RPMI8226 (cell line): Measurements from ENCODE around the gene CPED1.
"Not testable (repeated sequence)": the region's sequence is repeated elsewhere in the genome, so short reads cannot be mapped to it uniquely, and the experiment has no call there.

ENCODE experiments used
- DNase-seq: peaks from one replicate; pipeline ENCODE4 v3.0.0-alpha.2; 2015

The CPED1 gene

DNA sequence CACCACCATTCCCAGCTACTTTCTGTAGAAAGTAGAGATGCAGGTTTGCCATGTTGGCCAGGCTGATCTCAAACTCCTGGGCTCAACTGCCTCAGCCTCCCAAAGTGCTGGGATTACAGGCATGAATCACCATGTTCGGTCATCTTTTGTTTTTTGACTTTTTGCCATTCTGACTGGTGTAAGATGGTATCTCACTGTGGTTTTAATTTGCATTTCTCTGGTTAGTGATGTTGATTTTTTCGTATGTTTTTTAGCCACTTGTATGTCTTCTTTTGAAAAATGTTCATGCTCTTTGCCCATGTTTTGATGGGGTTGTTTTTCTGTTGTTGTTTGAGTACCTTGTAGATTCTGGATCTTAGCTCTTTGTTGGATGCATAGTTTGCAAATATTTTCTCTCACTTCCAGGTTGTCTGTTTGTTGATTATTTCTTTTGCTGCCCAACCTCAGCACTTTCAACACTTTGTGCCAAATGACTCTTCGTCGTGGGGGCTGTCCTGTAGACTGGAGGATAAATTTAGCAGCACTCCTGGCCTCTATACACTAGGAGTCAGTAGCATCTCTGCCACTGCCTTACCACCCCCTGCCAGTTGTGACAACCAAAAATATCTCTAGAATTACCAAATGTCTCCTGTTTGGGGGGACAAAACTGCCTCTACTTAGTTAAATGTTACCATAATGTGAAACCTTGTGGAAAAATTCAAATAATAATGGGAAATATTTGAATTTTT is 6.5 kb upstream of the CPED1 start:
- no peak for DNase-seq

DNA sequence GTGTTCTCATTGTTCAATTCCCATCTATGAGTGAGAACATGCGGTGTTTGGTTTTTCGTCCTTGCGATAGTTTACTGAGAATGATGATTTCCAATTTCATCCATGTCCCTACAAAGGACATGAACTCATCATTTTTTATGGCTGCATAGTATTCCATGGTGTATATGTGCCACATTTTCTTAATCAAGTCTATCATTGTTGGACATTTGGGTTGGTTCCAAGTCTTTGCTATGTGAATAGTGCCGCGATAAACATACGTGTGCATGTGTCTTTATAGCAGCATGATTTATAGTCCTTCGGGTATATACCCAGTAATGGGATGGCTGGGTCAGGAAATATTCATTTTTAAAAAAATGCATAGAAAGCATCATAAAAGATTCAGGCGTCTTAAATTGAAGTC is 4.9 kb upstream of the CPED1 start:
- not testable (repeated sequence) for DNase-seq

DNA sequence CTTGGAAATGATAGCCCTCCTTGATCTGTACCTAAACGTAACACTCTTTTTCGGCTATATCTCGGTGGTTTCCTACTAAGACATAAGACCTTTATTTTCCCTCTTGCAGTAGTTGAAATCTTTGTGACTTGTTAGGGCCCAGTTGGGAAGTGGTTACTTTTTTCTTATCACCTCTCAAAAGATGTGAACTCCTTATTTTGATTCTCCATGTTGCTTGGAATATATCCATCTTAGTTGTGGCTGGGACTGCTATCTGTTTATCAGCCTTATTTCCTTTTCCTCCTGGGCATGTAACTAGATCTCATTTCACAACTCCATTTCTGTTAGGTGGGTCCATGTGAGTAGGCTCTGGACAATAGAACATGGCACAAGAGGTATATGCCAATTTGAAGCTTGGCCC is 4.1 kb upstream of the CPED1 start:
- DNase-seq: no peak

DNA sequence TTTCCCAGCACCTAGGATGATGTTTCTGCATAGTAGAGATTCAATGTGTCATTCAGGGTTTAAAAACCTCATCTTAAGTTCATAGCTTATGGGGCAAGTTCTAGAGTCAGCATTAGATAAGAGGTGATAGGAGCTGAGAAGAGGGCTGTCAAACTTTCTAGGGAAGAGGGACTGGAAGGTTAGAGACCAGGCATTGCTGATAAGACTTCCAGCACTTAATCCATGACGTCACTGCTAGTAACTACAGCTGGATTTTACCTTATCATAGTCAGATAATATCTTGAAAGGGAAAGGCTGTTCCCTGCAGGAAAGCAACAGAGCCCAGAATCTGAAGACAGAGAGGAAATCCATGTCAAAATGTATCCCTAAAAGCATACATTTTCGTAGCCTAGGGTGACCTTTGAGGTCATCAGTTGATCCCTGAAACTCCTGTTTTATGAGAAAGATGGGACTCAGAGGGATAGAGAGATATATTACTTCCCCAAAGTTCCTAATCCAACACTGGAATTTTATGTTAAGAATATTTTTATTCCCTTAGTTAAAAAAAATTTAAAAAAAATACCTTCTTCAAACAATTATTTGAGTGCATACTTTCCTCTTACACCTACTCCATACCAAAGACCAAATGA is 3.3 kb upstream of the CPED1 start:
- no peak for DNase-seq

DNA sequence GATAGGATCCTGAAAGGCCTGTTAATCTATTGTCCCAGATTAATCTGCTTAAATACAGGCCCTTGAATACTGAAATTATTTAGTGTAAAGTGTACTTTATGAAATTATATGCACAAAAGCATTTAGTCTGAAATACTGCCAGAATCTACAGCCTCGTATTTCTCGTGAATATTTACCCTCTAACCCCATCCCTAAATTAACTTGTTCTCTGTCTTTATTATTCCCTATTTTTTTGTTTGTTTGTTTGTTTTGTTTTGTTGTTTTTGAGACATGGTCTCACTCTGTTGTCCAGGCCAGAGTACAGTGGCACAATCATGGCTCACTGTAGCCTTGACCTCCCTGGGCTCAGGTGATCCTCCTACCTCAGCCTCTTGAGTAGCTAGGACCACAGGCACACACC is 2.7 kb upstream of the CPED1 start:
- no peak for DNase-seq

DNA sequence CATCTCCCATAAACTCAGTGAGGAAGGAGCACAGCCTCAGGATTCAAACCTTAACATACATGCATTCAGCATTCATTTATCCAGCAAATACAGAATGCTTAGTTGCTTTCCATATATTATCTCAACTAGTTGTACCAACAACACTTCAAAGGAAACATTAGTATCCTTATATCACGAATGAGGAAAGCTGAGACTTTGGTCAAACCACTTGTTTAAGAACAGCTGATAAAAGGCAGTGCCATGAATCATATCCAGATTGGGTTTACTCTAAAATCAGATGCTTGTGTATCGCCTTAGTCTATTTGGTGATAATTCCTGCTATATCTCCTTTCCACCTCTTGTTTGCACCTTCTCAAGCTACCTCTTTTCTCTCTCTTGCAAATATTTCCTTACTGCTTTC is 1.9 kb upstream of the CPED1 start:
- DNase-seq: no peak

DNA sequence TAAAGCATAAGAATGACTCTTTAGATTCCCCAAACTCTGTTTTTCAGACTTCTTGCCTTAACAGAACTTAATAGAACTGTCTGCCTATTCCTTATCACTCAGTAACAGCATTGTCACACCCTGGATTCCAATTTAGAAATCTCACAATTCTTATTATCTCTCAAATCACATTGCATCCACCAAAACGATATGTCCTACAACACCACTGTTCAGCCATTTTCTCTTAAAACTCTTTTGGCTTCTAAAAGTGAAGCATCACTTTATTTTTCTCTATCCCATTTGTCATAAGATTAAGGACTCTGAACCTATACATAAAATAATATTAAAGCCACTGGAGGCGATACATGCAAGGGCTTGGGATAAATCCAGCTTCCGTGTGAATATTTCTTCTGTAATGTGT is 1.2 kb upstream of the CPED1 start:
- no peak for DNase-seq

DNA sequence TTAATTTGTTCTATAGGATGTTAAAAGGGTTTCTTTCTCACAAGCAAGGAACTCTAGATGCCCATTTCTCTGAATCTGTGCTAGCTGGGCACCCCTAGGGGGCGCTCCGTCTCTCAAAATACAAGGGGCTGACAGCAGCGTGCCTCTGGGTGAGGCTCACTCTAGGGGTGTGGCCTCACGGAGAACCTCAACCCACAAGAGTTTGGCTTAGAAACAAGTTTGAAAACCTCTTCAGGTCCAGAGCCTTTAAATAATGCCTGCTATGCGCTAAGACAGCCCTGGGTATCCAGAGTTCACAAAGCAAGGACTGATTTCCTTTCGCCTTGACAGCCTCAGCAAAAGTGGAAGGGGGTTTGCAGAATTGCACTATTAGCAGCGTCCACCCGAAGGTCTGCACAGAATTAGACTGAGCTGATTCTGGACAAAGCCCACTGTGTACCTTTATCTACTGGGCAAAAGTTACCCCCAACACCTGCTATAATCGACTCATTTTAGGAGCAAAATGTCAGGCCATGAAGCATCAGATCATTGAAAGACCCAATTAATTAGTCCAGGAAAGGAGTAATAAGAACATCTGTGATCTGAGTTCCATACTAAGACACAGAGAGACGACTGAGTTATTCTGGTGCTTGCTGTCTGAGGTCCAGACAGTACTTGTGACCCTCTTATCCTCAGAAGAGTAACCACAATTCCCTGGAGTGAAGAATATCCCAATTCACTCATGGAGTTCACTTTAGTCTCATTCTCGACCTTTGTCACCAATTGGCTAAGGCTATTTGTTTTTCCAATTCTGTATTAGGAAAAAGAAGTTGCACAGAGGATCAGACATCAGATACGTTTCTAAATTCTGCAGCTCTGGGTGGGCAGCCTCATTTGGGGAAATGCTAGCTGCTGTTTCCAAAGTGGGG is 574 bp upstream of the CPED1 start:
- peak; percentile 98 for DNase-seq

DNA sequence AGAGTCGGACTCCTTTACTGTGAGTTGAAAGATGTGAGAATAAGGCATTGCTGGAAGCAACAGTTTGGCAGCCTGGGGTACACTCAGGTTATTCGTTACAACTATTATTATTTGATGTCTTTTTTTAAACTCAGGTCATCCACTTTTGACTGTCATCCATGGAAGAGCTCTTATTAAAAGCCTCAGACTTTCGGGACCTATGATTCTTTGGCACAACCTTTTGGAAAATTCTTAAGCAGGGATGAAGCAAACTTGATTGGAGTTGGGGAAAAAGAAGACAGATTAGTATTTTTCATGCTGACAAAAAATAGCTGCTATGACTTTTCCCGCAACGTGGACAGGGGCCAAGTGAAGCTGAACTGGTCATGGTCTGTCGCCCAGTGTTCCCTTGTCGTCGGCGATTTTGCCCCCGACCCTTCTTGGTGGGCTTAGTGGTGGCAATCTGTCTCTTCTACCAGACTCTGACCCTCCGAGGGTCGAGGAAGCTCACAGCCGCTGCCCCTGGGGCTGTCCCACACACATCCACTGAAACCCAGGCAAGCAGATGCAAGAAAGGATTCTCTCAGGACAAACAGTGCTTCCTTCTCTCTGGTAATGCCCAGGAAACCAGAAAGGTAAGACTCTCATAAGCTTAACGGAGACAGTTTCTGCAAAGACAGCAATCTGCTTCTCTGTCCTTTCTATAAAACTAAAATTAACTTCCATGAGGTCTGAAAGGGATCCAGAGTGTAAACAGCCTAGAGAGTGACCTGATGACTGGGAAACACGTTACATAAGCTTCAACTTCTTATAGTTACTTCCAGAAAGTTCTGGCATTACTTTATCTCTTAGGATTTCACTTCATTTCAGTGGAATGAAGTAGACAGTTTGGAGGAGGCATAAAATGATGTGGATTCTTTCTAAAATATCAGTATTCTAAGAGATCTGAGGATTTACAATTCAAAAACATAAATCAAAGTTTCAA is 1.0 kb downstream of the CPED1 start:
- DNase-seq: peak; percentile 55

DNA sequence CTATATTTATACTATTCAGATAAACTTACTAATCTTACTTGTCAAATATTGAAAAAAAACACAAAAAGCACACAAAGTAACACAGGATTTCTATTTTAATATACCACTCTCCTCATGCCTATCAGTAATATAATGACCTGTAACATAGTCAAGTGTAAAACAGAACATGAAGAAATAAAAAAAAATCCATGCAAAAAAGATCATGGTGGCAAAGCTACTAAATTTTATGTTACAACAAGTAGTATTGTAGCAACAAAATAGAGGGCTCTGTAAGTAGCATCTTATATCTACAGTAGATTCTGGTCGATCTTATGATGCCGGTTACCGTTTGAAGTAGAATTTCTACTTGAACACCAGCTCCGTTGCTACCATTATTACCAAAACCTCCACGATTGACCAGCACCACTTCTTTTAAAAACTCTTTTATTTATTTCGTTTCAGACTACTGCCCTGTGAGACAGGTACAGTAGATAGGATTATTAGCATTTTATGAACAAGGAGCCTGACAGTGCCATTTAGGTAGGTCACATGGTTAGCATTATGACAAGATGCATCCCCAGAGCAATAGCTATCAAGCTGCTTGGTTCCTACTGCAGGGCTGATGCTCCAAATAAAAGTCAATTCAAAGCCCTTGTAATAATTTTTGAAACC is 2.1 kb downstream of the CPED1 start:
- DNase-seq: peak; percentile 64

DNA sequence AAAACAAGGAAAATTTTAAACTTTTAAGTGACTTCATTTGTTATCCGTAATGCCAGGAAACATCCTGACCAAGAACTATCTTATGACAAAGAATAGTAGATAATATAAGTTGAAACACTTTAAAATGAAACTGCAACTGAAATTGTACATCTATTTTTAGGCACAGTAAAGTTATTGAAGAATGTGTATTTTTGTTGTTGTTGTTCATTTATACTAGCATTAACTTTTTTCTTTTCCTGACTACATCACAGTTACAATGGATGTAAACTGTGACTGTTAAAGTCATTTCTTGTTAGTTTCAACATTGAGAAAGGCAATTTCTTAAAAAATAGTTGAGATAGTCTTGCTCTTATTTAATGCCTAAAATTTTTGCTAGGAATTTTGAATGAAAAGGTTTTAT is 2.6 kb downstream of the CPED1 start:
- no peak for DNase-seq

DNA sequence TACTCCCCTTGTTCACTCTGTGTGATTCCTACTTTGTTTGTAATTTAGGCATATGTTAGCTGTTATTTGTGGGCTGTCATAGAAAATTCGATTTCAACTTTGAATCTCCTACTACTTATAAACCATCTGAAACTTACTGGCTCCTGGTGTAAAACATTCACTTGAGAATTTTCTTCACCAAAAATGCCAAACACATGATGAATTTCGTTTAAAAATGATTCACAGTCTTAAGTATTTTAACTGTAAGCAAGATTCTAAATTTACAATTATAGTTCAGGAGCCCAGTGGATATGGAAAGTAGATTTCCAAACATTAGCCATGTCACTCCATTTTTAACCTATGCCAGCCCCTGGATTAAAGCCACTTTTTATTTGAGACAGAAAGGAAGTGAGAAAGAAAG is 3.1 kb downstream of the CPED1 start:
- DNase-seq: peak; percentile 46

DNA sequence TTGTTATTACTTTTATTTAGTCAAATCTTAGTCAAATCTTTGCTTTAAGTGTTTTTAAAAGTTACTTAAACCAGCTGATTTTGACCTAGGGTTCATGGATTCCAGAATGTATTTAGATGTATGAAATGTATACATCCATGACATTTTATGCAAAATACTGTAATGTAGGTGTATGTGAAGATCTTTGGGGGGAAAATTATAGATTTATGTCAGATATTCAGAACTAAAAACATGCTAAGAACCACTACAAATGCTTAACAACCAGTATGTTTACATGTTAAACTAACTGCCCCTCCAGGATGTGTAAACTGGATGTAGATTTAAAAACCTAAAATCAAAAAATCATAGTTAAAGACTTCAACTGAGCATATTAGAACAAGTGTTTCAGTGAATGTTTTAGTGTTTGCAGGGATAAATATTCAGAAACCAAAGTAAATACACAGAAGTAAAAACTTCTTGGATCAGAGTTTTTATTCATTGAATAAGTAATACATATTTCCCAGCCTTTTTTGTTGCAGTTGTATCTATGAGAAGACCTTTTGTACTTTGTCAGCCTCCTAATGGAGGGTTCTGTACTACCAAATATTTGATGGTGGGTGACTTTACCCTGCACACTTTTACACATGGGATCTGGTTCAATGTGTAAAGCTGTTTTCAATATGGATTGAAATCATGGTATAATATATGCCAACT is 3.9 kb downstream of the CPED1 start:
- DNase-seq: no peak

DNA sequence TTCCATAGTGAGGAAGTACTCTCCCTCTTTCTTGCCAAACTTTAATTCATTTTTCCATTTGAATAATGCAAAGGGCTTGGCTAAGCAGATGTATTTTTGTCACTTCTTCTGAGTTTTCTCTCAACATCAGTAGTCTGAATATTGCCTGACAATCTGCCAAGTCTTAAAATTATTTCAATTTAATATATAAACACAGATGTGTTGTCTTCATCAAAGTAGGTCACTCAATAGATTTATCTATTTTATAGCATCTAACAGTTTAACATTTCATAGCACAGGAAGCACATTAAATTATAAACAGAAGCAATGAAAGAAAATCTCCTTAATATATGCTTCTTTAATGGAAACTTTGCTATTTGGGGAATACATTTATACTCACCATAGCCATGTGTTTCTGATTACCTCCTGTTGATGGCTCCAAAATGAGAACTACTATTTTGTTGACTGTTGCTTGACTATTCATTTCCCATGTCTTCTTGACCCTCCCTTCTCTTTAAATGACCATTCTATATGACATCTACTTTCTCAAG is 4.5 kb downstream of the CPED1 start:
- no peak for DNase-seq

DNA sequence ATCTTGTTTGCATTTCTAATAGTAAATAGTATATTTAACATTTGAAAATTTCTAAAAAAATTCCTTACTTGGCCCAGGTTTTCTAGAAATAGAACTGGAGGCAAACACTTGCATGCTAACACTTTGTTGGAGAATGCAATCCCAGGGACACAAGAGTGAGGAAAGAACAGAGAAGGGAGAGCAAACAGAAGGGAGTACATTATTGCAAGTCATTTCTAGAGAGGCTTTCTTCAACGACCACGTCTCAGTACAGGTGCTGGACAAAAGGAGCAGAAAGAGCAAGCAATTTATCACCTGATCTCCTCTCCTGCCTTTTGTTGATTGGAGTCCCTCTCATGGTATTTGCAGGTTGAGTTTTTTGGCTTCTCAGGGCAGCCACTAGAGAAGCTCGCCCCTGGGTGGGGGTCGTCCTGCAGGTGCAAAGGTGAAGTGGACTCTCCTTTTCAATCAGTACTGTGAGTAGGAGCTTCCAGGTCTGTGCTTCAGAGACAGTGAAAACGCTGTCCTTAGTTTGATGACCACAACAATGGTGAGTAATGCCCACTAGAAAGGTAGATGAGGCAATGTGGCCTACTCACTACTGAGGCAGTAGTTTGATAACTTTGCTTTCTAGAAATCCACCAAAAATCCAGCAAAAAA is 5.2 kb downstream of the CPED1 start:
- DNase-seq: peak; percentile 34

DNA sequence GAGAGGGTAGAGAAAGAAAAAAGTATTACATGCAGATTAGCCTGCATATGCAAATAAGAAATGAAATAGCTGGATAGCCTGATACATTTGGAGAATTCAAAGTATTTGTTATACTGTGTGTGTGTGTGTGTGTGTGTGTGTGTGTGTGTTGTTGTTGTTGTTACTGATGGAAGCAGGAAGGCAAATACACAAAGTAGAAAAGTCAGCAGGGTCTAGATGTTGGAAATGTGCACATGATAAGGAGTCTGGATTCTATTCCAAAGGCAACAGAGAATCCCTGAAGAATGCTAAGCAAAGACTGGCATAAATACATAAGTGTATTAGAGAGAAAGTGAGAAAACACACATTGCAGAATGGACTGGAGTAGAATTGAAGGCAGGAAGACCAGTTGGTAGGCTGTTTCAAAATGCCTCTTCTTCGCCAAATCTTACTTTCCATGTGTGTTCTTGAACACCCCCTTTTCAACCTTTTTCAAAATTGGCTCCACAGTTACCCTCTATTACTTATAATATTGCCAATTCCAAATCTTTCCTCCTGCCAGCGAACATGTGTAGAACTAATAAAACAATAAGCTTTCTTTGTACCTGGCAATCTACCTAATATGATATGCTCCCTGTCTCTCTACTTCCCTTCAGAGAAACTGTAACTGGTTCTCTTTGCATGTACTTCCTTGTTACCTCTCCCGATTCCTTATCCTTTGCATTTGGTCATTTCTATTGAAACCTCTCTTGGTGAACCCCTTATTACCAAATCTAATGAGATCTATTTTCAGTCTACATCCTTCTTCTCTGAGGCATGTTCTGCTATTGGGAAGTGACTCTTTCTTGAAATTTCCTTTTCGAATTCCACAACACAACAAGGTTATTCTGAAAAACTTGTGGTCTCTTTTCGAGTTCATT is 6.2 kb downstream of the CPED1 start:
- DNase-seq: no peak

DNA sequence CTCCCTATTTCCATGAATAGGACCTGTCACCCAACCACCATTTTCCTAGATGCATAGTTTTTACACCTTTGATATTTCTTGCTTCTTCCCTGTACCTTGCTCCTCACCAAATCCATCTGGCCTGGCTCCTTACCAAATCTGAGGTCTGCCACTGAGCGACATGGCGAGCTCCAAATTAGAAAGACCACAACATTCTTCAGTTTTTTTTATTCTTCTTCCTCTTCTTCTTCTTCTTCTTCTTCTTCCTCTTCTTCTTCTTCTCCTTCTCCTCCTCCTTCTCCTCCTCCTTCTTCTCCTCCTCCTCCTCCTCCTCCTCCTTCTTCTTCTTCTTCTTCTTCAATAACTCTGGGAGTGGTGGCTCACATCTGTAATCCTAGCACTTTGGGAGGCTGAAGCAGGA is 7.1 kb downstream of the CPED1 start:
- peak; percentile 90 for DNase-seq

DNA sequence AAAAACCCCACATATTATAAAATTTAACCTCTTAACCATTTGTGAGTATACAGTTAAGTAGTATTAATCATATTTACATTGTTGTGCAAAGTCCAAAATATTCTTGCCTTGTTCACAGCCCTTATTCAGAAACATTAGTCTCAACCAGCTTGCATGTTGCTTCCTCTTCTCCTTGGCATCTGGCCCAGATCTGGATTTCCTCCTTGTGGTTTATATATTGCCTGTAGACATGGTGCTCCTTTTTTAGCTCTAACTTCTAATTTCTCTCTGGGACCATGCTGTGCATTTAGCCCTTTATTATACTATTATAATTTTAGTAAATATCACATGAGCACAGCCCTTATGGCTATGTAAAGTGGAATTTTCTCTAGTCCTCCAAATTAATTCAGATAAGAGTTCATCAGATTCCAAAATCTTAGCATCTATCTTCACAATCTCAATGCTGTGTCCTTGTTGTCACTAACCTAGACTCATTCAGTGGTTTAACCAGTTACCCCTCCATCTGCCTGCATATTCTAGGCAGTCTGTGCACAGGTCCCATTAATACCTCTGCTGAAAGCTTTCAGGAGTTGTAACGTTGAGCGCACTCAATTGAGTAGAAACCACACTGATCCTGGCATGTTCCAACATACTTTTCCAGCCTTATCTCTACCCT is 7.9 kb downstream of the CPED1 start:
- DNase-seq: peak; percentile 97

DNA sequence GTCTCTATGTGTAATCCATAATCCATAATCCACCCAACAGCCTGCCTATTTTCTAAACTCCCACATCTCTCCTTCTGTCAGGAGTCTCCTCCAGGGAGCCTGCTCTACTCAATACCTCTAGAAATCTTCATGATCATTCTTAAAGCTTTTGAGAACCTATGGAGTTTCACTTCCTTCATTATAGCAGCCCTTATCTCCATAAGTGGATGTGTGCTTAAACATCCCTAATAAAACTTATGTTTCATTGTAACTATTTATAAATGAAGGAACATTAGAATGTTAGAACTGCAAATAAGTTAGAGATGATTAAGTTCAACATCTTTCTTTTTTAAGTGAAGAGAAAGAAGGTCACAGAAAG is 8.5 kb downstream of the CPED1 start:
- no peak for DNase-seq
